Hepatocyte (in vitro differentiated cells): ENCODE data around the gene LRRC75B. TPM values are rescaled to one million over a fixed set of nuclear protein-coding genes. Genes with fewer than 3 reads are reported as not detected.
A peak's percentile ranks its signal among the peaks of the same experiment; 100 is the strongest.

Experiments used
- DNase-seq: peaks from one replicate; pipeline ENCODE4 v3.0.0-alpha.2; 2016; ENCODE audit warnings: low spot score
- H2AFZ ChIP-seq: fragments of 200-600 bp; sonication (generic); 2 replicates; pipeline ENCODE4 v1.6.0; 2016; ENCODE audit warnings: antibody characterized with exemption, mild to moderate bottlenecking
- H3K27ac ChIP-seq: fragments of 200-600 bp; sonication (generic); 2 replicates; pipeline ENCODE4 v1.5.1; 2016; ENCODE audit warnings: mild to moderate bottlenecking
- H3K27me3 ChIP-seq: fragments of 200-600 bp; sonication (generic); 2 replicates; pipeline ENCODE4 v1.6.1; 2016
- H3K36me3 ChIP-seq: fragments of 200-600 bp; sonication (generic); replicated peaks from 2 replicates; pipeline ENCODE4 v1.5.1; 2016; ENCODE audit warnings: low read depth; ENCODE audit not compliant: insufficient read depth
- H3K4me1 ChIP-seq: fragments of 200-600 bp; sonication (generic); 2 replicates; pipeline ENCODE4 v1.5.1; 2016; ENCODE audit warnings: mild to moderate bottlenecking, moderate library complexity; ENCODE audit not compliant: insufficient read depth
- H3K4me2 ChIP-seq: fragments of 200-600 bp; sonication (generic); 2 replicates; pipeline ENCODE4 v1.6.0; 2016
- H3K4me3 ChIP-seq: fragments of 200-600 bp; sonication (generic); 2 replicates; pipeline ENCODE4 v1.5.1; 2016; ENCODE audit warnings: mild to moderate bottlenecking
- H3K79me2 ChIP-seq: fragments of 200-600 bp; sonication (generic); 2 replicates; pipeline ENCODE4 v1.6.0; 2017; ENCODE audit warnings: mild to moderate bottlenecking
- H3K9me2 ChIP-seq: fragments of 200-600 bp; sonication (generic); replicated peaks from 2 replicates; pipeline ENCODE4 v1.6.0; 2017; ENCODE audit warnings: mild to moderate bottlenecking; ENCODE audit not compliant: insufficient read depth
- H3K9me3 ChIP-seq: fragments of 200-600 bp; sonication (generic); 2 replicates; pipeline ENCODE4 v1.5.1; 2016; ENCODE audit warnings: low read depth, mild to moderate bottlenecking
- H4K20me1 ChIP-seq: fragments of 200-600 bp; sonication (generic); 2 replicates; pipeline ENCODE4 v1.6.0; 2016; ENCODE audit warnings: mild to moderate bottlenecking; ENCODE audit not compliant: insufficient read depth, poor library complexity, severe bottlenecking
- EZH2 ChIP-seq: fragments of 200-600 bp; sonication (generic); IDR thresholded peaks from 2 replicates; pipeline ENCODE4 v1.6.1; 2016; ENCODE audit warnings: antibody characterized with exemption, mild to moderate bottlenecking, borderline replicate concordance
- EZH2phosphoT487 ChIP-seq: fragments of 200-600 bp; sonication (generic); IDR thresholded peaks from one replicate; pipeline ENCODE4 v1.6.1; 2018; ENCODE audit warnings: antibody characterized with exemption, mild to moderate bottlenecking, low read depth, moderate library complexity; ENCODE audit not compliant: unreplicated experiment, severe bottlenecking
- WGBS: methylation state at CpG from one replicate; pipeline ENCODE4 v1.1.6; 2016; ENCODE audit warnings: low lambda C conversion rate; ENCODE audit errors: missing lambda C conversion rate; 5-methylcytosine and 5-hydroxymethylcytosine counted together
- polyA plus RNA-seq: library from polyadenylated mRNA; unstranded; fragments of >200 nt; fragmentation: Nextera tagmentation; extraction: Ambion mirVana; gene quantifications from 2 replicates; pipeline ENCODE4 v1.2.1, GENCODE V29; 2016
- total RNA-seq: library from RNA; depleted of rRNA; stranded (reverse); fragments of >200 nt; gene quantifications from 2 replicates; pipeline ENCODE4 v1.2.3, GENCODE V29; 2014
- TF ChIP-seq, protein P1 (sequence below): fragments of 200-600 bp; sonication (generic); IDR thresholded peaks from 2 replicates; pipeline ENCODE4 v1.5.1; 2016; ENCODE audit warnings: antibody characterized with exemption, mild to moderate bottlenecking; ENCODE audit not compliant: poor library complexity

LRRC75B gene
- total and polyA plus RNA-seq, 2 experiments from 2014 or later = 19.5 to 34.5 TPM

DNA sequence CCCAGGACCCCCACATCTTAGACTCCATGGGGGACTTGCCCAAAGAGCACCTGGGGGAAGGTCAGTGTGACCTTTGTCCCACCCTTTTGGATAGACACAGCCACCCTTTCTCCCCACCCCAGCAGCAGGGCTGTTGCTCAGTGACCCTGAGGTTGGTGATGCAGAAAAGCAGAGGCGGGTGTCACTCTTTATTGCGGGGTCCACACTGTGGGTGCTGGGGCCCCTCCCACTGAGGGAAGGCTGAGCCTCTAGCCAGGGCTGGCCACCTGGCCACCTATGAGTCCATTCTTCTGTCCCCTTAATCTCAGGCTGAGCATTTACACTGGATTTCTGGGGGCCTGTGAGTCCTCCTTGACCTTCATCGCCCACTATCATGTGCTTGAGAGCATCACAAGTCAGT is 7.4 kb downstream of the LRRC75B start:
- H3K4me3 ChIP-seq = no peak overlapping the region
- DNase-seq = no peak
- H3K27me3 ChIP-seq = no peaks in the 10 kb centered on the region
- TF ChIP-seq EZH2phosphoT487 (no peak), EZH2 (no peak)
- TF ChIP-seq, protein P1, sequence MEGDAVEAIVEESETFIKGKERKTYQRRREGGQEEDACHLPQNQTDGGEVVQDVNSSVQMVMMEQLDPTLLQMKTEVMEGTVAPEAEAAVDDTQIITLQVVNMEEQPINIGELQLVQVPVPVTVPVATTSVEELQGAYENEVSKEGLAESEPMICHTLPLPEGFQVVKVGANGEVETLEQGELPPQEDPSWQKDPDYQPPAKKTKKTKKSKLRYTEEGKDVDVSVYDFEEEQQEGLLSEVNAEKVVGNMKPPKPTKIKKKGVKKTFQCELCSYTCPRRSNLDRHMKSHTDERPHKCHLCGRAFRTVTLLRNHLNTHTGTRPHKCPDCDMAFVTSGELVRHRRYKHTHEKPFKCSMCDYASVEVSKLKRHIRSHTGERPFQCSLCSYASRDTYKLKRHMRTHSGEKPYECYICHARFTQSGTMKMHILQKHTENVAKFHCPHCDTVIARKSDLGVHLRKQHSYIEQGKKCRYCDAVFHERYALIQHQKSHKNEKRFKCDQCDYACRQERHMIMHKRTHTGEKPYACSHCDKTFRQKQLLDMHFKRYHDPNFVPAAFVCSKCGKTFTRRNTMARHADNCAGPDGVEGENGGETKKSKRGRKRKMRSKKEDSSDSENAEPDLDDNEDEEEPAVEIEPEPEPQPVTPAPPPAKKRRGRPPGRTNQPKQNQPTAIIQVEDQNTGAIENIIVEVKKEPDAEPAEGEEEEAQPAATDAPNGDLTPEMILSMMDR = no peak
- no peak overlapping the region for H3K4me2 ChIP-seq
- no peaks in the 10 kb centered on the region for H3K9me3 ChIP-seq
- peaks cover 14% of the 10 kb centered on the region for H3K4me1 ChIP-seq
- H4K20me1 ChIP-seq = no peaks in the 10 kb centered on the region
- H2AFZ ChIP-seq = no peak overlapping the region
- H3K9me2 ChIP-seq = no peaks in the 10 kb centered on the region
- no peaks in the 10 kb centered on the region for H3K36me3 ChIP-seq
- no peaks in the 10 kb centered on the region for H3K79me2 ChIP-seq
- 96% methylated on average over 3 of the region's 3 CpGs for WGBS
- H3K27ac ChIP-seq = no peak overlapping the region

DNA sequence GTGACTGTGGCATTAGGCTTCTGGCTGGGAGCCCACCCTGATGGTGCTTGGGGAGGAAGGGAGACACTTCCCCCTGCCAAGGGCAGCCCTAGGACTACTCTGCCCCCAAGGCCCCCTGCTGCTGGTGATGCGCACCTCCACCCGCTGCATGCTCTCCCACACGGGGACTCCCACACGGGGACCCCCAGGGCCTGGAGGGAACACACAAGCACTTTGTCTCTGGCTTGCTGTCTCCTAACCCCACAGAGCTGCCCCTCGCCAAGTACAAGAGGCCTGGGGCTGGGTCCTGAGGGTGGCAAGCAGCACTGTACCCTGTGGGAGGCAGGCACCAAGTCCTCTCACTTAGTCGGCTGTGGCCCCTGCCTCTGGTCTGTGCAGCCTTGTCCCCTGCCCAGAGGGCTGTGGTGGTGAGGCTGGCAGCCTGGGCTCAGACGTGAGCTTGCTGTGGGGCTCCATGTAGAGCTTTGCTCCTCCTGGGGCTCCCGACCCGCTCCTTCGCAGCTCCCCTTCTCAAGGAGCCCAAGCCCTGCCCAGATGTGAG is 7.9 kb downstream of the LRRC75B start:
- H3K9me3 ChIP-seq = no peaks in the 10 kb centered on the region
- WGBS = 96% methylated on average over 10 of the region's 10 CpGs
- TF ChIP-seq, protein P1 = no peak
- H3K36me3 ChIP-seq = no peaks in the 10 kb centered on the region
- H3K4me1 ChIP-seq = peaks cover 16% of the 10 kb centered on the region
- H3K4me2 ChIP-seq = no peak overlapping the region
- no peak for DNase-seq
- no peak overlapping the region for H2AFZ ChIP-seq
- H3K4me3 ChIP-seq = no peak overlapping the region
- H3K79me2 ChIP-seq = no peaks in the 10 kb centered on the region
- H3K27me3 ChIP-seq = no peaks in the 10 kb centered on the region
- no peaks in the 10 kb centered on the region for H3K9me2 ChIP-seq
- no peak overlapping the region for H3K27ac ChIP-seq
- no peaks in the 10 kb centered on the region for H4K20me1 ChIP-seq

DNA sequence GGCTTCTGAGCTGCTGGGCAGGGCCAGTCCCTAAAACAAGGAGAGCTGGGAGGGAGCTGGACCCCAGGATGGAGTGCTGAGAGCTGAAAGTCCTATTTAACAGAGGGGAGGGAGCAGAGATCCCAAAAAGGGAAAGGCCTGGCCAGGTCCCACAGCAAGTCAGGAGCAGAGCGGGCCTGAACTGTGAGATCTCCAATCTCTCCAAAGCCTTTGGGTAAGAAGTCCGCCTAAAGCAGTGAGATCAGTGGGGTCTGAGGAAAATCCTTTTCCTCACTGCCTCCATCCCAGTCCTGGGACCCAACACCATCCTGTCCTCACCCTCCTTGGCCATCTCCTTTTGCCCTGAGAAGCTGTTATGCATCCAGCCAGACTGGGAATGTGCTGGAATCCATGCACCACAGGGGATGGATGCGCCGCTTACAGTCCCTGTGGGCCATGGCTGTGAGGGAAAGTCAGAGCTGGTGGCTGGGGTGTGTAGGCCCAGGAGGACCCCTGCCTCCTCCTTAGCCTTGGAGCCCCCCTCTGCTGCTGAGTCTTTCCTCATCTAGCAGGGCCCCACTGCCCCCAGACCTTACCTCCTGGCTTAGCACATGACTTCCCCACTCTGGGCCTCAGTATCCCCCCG is 8.6 kb downstream of the LRRC75B start:
- Histone ChIP-seq H3K27me3 (no peaks in the 10 kb centered on the region), H4K20me1 (no peaks in the 10 kb centered on the region), H2AFZ (no peak overlapping the region), H3K9me3 (no peaks in the 10 kb centered on the region), H3K4me2 (no peak overlapping the region), H3K79me2 (no peaks in the 10 kb centered on the region), H3K27ac (peak overlapping the region; percentile 49), H3K4me1 (peaks cover 23% of the 10 kb centered on the region), H3K9me2 (no peaks in the 10 kb centered on the region), H3K36me3 (no peaks in the 10 kb centered on the region), H3K4me3 (no peak overlapping the region)
- WGBS = 85% methylated on average over 5 of the region's 5 CpGs
- DNase-seq = no peak
- no peak for TF ChIP-seq EZH2phosphoT487
- TF ChIP-seq, protein P1 = no peak
- TF ChIP-seq EZH2 = no peak
